Trophoblast cell (in vitro differentiated cells and primary cell): ENCODE results near the gene PRSS36.
"Not testable (repeated sequence)": the region's sequence is repeated elsewhere in the genome, so short reads cannot be mapped to it uniquely, and the experiment has no call there.

Experiments used
- DNase-seq, 2 donors: peaks; one replicate each; pipeline ENCODE4 v3.0.0-alpha.2; 2016
- H2AFZ ChIP-seq: 2 replicates; pipeline ENCODE4 v1.6.1; 2013; ENCODE audit warnings: low read length, moderate library complexity, mild to moderate bottlenecking; ENCODE audit not compliant: insufficient read depth, poor library complexity
- H2AK5ac ChIP-seq: 2 replicates; pipeline ENCODE4 v1.6.1; 2013; ENCODE audit warnings: mild to moderate bottlenecking, low read length
- H2BK120ac ChIP-seq: 2 replicates; pipeline ENCODE4 v1.6.1; 2013; ENCODE audit warnings: low read length, mild to moderate bottlenecking, moderate library complexity; ENCODE audit not compliant: insufficient read depth, poor library complexity
- H2BK12ac ChIP-seq: 2 replicates; pipeline ENCODE4 v1.6.1; 2013; ENCODE audit warnings: mild to moderate bottlenecking, low read length, moderate library complexity
- H2BK5ac ChIP-seq: 2 replicates; pipeline ENCODE4 v1.6.1; 2013; ENCODE audit warnings: low read length, low read depth, moderate library complexity, mild to moderate bottlenecking; ENCODE audit not compliant: poor library complexity
- H3K14ac ChIP-seq: 2 replicates; pipeline ENCODE4 v1.6.1; 2013; ENCODE audit warnings: mild to moderate bottlenecking, low read length
- H3K18ac ChIP-seq: 2 replicates; pipeline ENCODE4 v1.6.1; 2013; ENCODE audit warnings: mild to moderate bottlenecking, low read length
- H3K23ac ChIP-seq: 2 replicates; pipeline ENCODE4 v1.6.1; 2013; ENCODE audit warnings: low read length
- H3K27ac ChIP-seq: 2 replicates; pipeline ENCODE4 v1.5.1; 2013; ENCODE audit warnings: low read depth, mild to moderate bottlenecking, inconsistent platforms, low read length, moderate library complexity
- H3K27me3 ChIP-seq: 2 replicates; pipeline ENCODE4 v1.6.1; 2013; ENCODE audit warnings: inconsistent platforms, mild to moderate bottlenecking, low read length, moderate library complexity; ENCODE audit not compliant: insufficient read depth
- H3K36me3 ChIP-seq, 2 experiments: 1 replicate in 1 of 2; 2 replicates in 1 of 2; pipeline ENCODE4 v1.6.1; 2013; ENCODE audit warnings: low read length in 2 of 2, mild to moderate bottlenecking in 2 of 2, moderate library complexity in 1 of 2; ENCODE audit not compliant: insufficient read depth in 2 of 2, control insufficient read depth in 1 of 2
- H3K4ac ChIP-seq: 2 replicates; pipeline ENCODE4 v1.6.1; 2013; ENCODE audit warnings: low read depth, mild to moderate bottlenecking, low read length, moderate library complexity
- H3K4me1 ChIP-seq, 2 experiments: 1 replicate in 1 of 2; 2 replicates in 1 of 2; pipeline ENCODE4 v1.6.1; 2013; ENCODE audit warnings: low read length in 2 of 2, mild to moderate bottlenecking in 2 of 2, moderate library complexity in 1 of 2; ENCODE audit not compliant: insufficient read depth in 2 of 2, control insufficient read depth in 1 of 2
- H3K4me2 ChIP-seq: 2 replicates; pipeline ENCODE4 v1.6.1; 2013; ENCODE audit warnings: inconsistent platforms, mild to moderate bottlenecking, low read length, moderate library complexity
- H3K4me3 ChIP-seq: 2 replicates; pipeline ENCODE4 v1.5.1; 2013; ENCODE audit warnings: mild to moderate bottlenecking, low read depth, low read length, inconsistent platforms
- H3K79me1 ChIP-seq: one replicate; pipeline ENCODE4 v1.6.1; 2013; ENCODE audit warnings: low read length
- H3K79me2 ChIP-seq: 2 replicates; pipeline ENCODE4 v1.6.1; 2013; ENCODE audit warnings: low read length, mild to moderate bottlenecking; ENCODE audit not compliant: control insufficient read depth, insufficient read depth, poor library complexity
- H3K9ac ChIP-seq: 2 replicates; pipeline ENCODE4 v1.6.1; 2013; ENCODE audit warnings: mild to moderate bottlenecking, low read length
- H3K9me3 ChIP-seq: 2 replicates; pipeline ENCODE4 v1.6.1; 2013; ENCODE audit warnings: low read depth, mild to moderate bottlenecking, control low read depth, inconsistent platforms, low read length; ENCODE audit not compliant: insufficient read depth
- H4K12ac ChIP-seq: 2 replicates; pipeline ENCODE4 v1.6.1; 2013; ENCODE audit warnings: low read depth, mild to moderate bottlenecking, low read length, moderate library complexity
- H4K8ac ChIP-seq: 2 replicates; pipeline ENCODE4 v1.6.1; 2013; ENCODE audit warnings: low read depth, mild to moderate bottlenecking, low read length, moderate library complexity
- H4K91ac ChIP-seq: one replicate; pipeline ENCODE4 v1.6.1; 2013; ENCODE audit warnings: low read depth, mild to moderate bottlenecking, low read length, moderate library complexity
- WGBS: extraction: QIAGEN DNeasy Blood & Tissue Kit; methylation state at CpG from one replicate; pipeline ENCODE4 v1.1.7; 2013; ENCODE audit warnings: missing lambda C conversion rate; ENCODE audit not compliant: insufficient read length, insufficient coverage; ENCODE audit errors: extremely low coverage; 5-methylcytosine and 5-hydroxymethylcytosine counted together

Gene PRSS36

GRCh38 chr16:31150976-31151375 lies 1.1 kb upstream of the PRSS36 start:
- H2BK120ac ChIP-seq, H3K14ac ChIP-seq, H3K4ac ChIP-seq, H3K27me3 ChIP-seq, H4K12ac ChIP-seq, H3K79me2 ChIP-seq, H3K27ac ChIP-seq, H3K9me3 ChIP-seq, H2AFZ ChIP-seq, H3K79me1 ChIP-seq, H3K9ac ChIP-seq, H4K91ac ChIP-seq, H2BK12ac ChIP-seq, H2AK5ac ChIP-seq, H3K4me1 ChIP-seq, H3K4me3 ChIP-seq, DNase-seq, H2BK5ac ChIP-seq, H3K4me2 ChIP-seq, H3K36me3 ChIP-seq, H3K23ac ChIP-seq, H3K18ac ChIP-seq, H4K8ac ChIP-seq: not testable (repeated sequence)
- no CpG with 5 or more reads among the region's 6 CpGs for WGBS

- Histone ChIP-seq H2BK12ac (no peak overlapping the region), H3K18ac (no peak overlapping the region), H2AFZ (no peak overlapping the region), H3K4me2 (no peak overlapping the region), H3K79me2 (no peaks in the 10 kb centered on the region), H3K36me3 (no peaks in the 10 kb centered on the region), H3K4me3 (no peak overlapping the region), H2BK120ac (no peak overlapping the region), H2AK5ac (no peak overlapping the region), H3K27ac (no peak overlapping the region), H3K79me1 (no peaks in the 10 kb centered on the region), H4K12ac (no peak overlapping the region), H3K14ac (no peak overlapping the region), H3K23ac (no peak overlapping the region), H3K9me3 (no peaks in the 10 kb centered on the region), H4K91ac (no peak overlapping the region), H3K9ac (no peak overlapping the region), H3K4ac (no peak overlapping the region), H3K27me3 (no peaks in the 10 kb centered on the region), H3K4me1 (peaks cover 0 to 6% of the 10 kb centered on the region in 2 experiments), H2BK5ac (no peak overlapping the region), H4K8ac (no peak overlapping the region)
- no peak for DNase-seq
- no CpG with 5 or more reads among the region's 5 CpGs for WGBS
Measured at GRCh38 chr16:31149332-31149731, 534 bp downstream of the PRSS36 start.

GRCh38 chr16:31148896-31149295 lies 970 bp downstream of the PRSS36 start:
- no CpG with 5 or more reads among the region's 25 CpGs for WGBS

GRCh38 chr16:31148281-31148728 lies 1.6 kb downstream of the PRSS36 start:
- Histone ChIP-seq H4K91ac (no peak overlapping the region), H3K4me1 (peaks cover 0 to 6% of the 10 kb centered on the region in 2 experiments), H4K12ac (no peak overlapping the region), H3K23ac (no peak overlapping the region), H3K27ac (no peak overlapping the region), H3K18ac (no peak overlapping the region), H2AK5ac (no peak overlapping the region), H2BK120ac (no peak overlapping the region), H4K8ac (no peak overlapping the region), H3K79me1 (no peaks in the 10 kb centered on the region), H3K4me2 (peak overlapping the region; percentile 40), H3K79me2 (no peaks in the 10 kb centered on the region), H3K4ac (no peak overlapping the region), H2BK12ac (no peak overlapping the region), H3K36me3 (no peaks in the 10 kb centered on the region), H3K9me3 (no peaks in the 10 kb centered on the region), H3K9ac (no peak overlapping the region), H3K27me3 (no peaks in the 10 kb centered on the region), H3K14ac (no peak overlapping the region), H3K4me3 (peak overlapping the region; percentile 57), H2AFZ (no peak overlapping the region), H2BK5ac (no peak overlapping the region)
- no CpG with 5 or more reads among the region's 40 CpGs for WGBS
- peak in 1 of 2 donors; percentile 55 for DNase-seq

More at GRCh38 chr16:31148896-31149295, 970 bp downstream of the PRSS36 start:
- Histone ChIP-seq H3K4me2 (no peak overlapping the region), H3K9ac (no peak overlapping the region), H3K79me2 (no peaks in the 10 kb centered on the region), H3K36me3 (no peaks in the 10 kb centered on the region), H3K4me1 (peaks cover 0 to 6% of the 10 kb centered on the region in 2 experiments), H4K8ac (no peak overlapping the region), H2BK12ac (no peak overlapping the region), H3K27me3 (no peaks in the 10 kb centered on the region), H4K91ac (no peak overlapping the region), H2AFZ (no peak overlapping the region), H3K4ac (no peak overlapping the region), H2AK5ac (no peak overlapping the region), H4K12ac (no peak overlapping the region), H3K14ac (no peak overlapping the region), H3K4me3 (no peak overlapping the region), H3K27ac (no peak overlapping the region), H2BK5ac (no peak overlapping the region), H3K23ac (no peak overlapping the region), H2BK120ac (no peak overlapping the region), H3K79me1 (no peaks in the 10 kb centered on the region), H3K18ac (no peak overlapping the region), H3K9me3 (no peaks in the 10 kb centered on the region)
- DNase-seq: no peak
